T-helper 17 cell (primary cell): ENCODE measurements around the gene RPGRIP1L. TPM values are rescaled to one million over a fixed set of nuclear protein-coding genes. Genes with fewer than 3 reads are reported as not detected.

Experiments
- ATAC-seq: fragments of 150-1000 bp; cut with Tn5 transposase; 2 replicates; pipeline ENCODE4 v1.10.0; 2021; ENCODE audit warnings: mild to moderate bottlenecking, moderate library complexity
- DNase-seq, 3 donors: peaks; one replicate each; pipeline versions ENCODE4 v3.0.0 to v3.0.0-alpha.2; 2020 to 2021
- H3K9me3 ChIP-seq: one replicate; pipeline ENCODE4 v1.7.0; 2013; ENCODE audit warnings: low read length, mild to moderate bottlenecking; ENCODE audit not compliant: control insufficient read depth, poor library complexity, severe bottlenecking
- H3K27ac Mint-ChIP-seq: one replicate; pipeline ENCODE4 v1.8.0; 2022; ENCODE audit warnings: mild to moderate bottlenecking, moderate library complexity, mixed read lengths
- H3K27me3 Mint-ChIP-seq: one replicate; pipeline ENCODE4 v1.8.0; 2022; ENCODE audit warnings: mixed read lengths
- H3K36me3 Mint-ChIP-seq: one replicate; pipeline ENCODE4 v1.8.0; 2022; ENCODE audit warnings: low read depth, mixed read lengths
- H3K4me1 Mint-ChIP-seq: one replicate; pipeline ENCODE4 v1.8.0; 2022; ENCODE audit warnings: mild to moderate bottlenecking, mixed read lengths
- H3K4me3 Mint-ChIP-seq: one replicate; pipeline ENCODE4 v1.8.0; 2022; ENCODE audit warnings: mild to moderate bottlenecking, moderate library complexity, mixed read lengths
- total RNA-seq, 4 donors: library from RNA in 2 of 4; stranded (reverse) in 2 of 4; gene quantifications; one replicate each; pipeline ENCODE4 v1.2.3 and lab custom pipeline; 2022 to 2026

RPGRIP1L gene
- total RNA-seq, 2 donors from 2014 or later: 2.1 to 4.1 TPM

GRCh38 chr16:53601961-53602360 lies 101.7 kb downstream of the RPGRIP1L start:
- DNase-seq (no peak), ATAC-seq (no peak)
- H3K4me3 Mint-ChIP-seq: no peak overlapping the region
- H3K4me1 Mint-ChIP-seq: no peaks in the 10 kb centered on the region
- H3K9me3 ChIP-seq: no peaks in the 10 kb centered on the region
- no peaks in the 10 kb centered on the region for H3K27me3 Mint-ChIP-seq
- no peaks in the 10 kb centered on the region for H3K36me3 Mint-ChIP-seq
- H3K27ac Mint-ChIP-seq: no peak overlapping the region

GRCh38 chr16:53600616-53601015 lies 103.0 kb downstream of the RPGRIP1L start:
- no peak overlapping the region for H3K27ac Mint-ChIP-seq
- no peak for ATAC-seq
- H3K27me3 Mint-ChIP-seq: no peaks in the 10 kb centered on the region
- no peak for DNase-seq
- no peaks in the 10 kb centered on the region for H3K36me3 Mint-ChIP-seq
- H3K4me1 Mint-ChIP-seq: no peaks in the 10 kb centered on the region
- H3K9me3 ChIP-seq: no peaks in the 10 kb centered on the region
- H3K4me3 Mint-ChIP-seq: no peak overlapping the region

- Mint-ChIP-seq H3K4me3 (no peak overlapping the region), H3K4me1 (no peaks in the 10 kb centered on the region), H3K27ac (no peak overlapping the region), H3K36me3 (no peaks in the 10 kb centered on the region), H3K27me3 (no peaks in the 10 kb centered on the region)
- no peak for ATAC-seq
- no peaks in the 10 kb centered on the region for H3K9me3 ChIP-seq
- DNase-seq: no peak
These were observed 103.5 kb downstream of the RPGRIP1L start for GRCh38 chr16:53600126-53600525.

GRCh38 chr16:53599548-53599947 lies 104.1 kb downstream of the RPGRIP1L start:
- no peak for DNase-seq
- no peaks in the 10 kb centered on the region for H3K9me3 ChIP-seq
- Mint-ChIP-seq H3K36me3 (no peaks in the 10 kb centered on the region), H3K4me1 (no peaks in the 10 kb centered on the region), H3K4me3 (no peak overlapping the region), H3K27me3 (no peaks in the 10 kb centered on the region), H3K27ac (no peak overlapping the region)
- no peak for ATAC-seq

- H3K27ac Mint-ChIP-seq: no peak overlapping the region
- ATAC-seq (no peak), DNase-seq (no peak)
- no peaks in the 10 kb centered on the region for H3K27me3 Mint-ChIP-seq
- no peaks in the 10 kb centered on the region for H3K36me3 Mint-ChIP-seq
- no peaks in the 10 kb centered on the region for H3K4me1 Mint-ChIP-seq
- H3K4me3 Mint-ChIP-seq: no peak overlapping the region
- no peaks in the 10 kb centered on the region for H3K9me3 ChIP-seq
These were observed 105.0 kb downstream of the RPGRIP1L start for GRCh38 chr16:53598511-53599275.

- no peak overlapping the region for H3K27ac Mint-ChIP-seq
- no peaks in the 10 kb centered on the region for H3K9me3 ChIP-seq
- ATAC-seq: no peak
- DNase-seq: no peak
- H3K27me3 Mint-ChIP-seq: no peaks in the 10 kb centered on the region
- H3K4me3 Mint-ChIP-seq: no peak overlapping the region
- H3K36me3 Mint-ChIP-seq: no peaks in the 10 kb centered on the region
- H3K4me1 Mint-ChIP-seq: no peaks in the 10 kb centered on the region
These were observed 105.9 kb downstream of the RPGRIP1L start for GRCh38 chr16:53597776-53598175.

- H3K27ac Mint-ChIP-seq: peak overlapping the region; percentile 6
- H3K4me3 Mint-ChIP-seq: no peak overlapping the region
- no peak for ATAC-seq
- no peak for DNase-seq
- peaks cover under 1% of the 10 kb centered on the region for H3K36me3 Mint-ChIP-seq
- H3K4me1 Mint-ChIP-seq: no peaks in the 10 kb centered on the region
- H3K9me3 ChIP-seq: no peaks in the 10 kb centered on the region
- H3K27me3 Mint-ChIP-seq: no peaks in the 10 kb centered on the region
These were observed 115.5 kb downstream of the RPGRIP1L start for GRCh38 chr16:53588081-53588648.

GRCh38 chr16:53583401-53583800 lies 120.3 kb downstream of the RPGRIP1L start:
- ATAC-seq: no peak
- DNase-seq: no peak
- H3K9me3 ChIP-seq: no peaks in the 10 kb centered on the region
- Mint-ChIP-seq H3K4me3 (no peak overlapping the region), H3K4me1 (no peaks in the 10 kb centered on the region), H3K36me3 (peaks cover 4% of the 10 kb centered on the region), H3K27ac (no peak overlapping the region), H3K27me3 (peaks cover 7% of the 10 kb centered on the region)

GRCh38 chr16:53581784-53582183 lies 121.9 kb downstream of the RPGRIP1L start:
- Mint-ChIP-seq H3K4me1 (no peaks in the 10 kb centered on the region), H3K36me3 (peaks cover 4% of the 10 kb centered on the region), H3K27me3 (peaks cover 7% of the 10 kb centered on the region), H3K27ac (no peak overlapping the region), H3K4me3 (no peak overlapping the region)
- no peak for DNase-seq
- no peak for ATAC-seq
- no peaks in the 10 kb centered on the region for H3K9me3 ChIP-seq

- DNase-seq (no peak), ATAC-seq (no peak)
- Mint-ChIP-seq H3K36me3 (peaks cover 4% of the 10 kb centered on the region), H3K27me3 (peaks cover 7% of the 10 kb centered on the region), H3K4me3 (no peak overlapping the region), H3K4me1 (no peaks in the 10 kb centered on the region), H3K27ac (no peak overlapping the region)
- H3K9me3 ChIP-seq: no peaks in the 10 kb centered on the region
These were observed 123.4 kb downstream of the RPGRIP1L start for GRCh38 chr16:53580038-53580802.

GRCh38 chr16:53576904-53577303 lies 126.8 kb downstream of the RPGRIP1L start:
- DNase-seq: no peak
- H3K4me3 Mint-ChIP-seq: no peak overlapping the region
- peaks cover 7% of the 10 kb centered on the region for H3K27me3 Mint-ChIP-seq
- no peak for ATAC-seq
- no peaks in the 10 kb centered on the region for H3K9me3 ChIP-seq
- H3K4me1 Mint-ChIP-seq: no peaks in the 10 kb centered on the region
- peaks cover 2% of the 10 kb centered on the region for H3K36me3 Mint-ChIP-seq
- H3K27ac Mint-ChIP-seq: no peak overlapping the region

GRCh38 chr16:53576210-53576609 lies 127.4 kb downstream of the RPGRIP1L start:
- H3K27me3 Mint-ChIP-seq: peaks cover 7% of the 10 kb centered on the region
- ATAC-seq (no peak), DNase-seq (no peak)
- no peaks in the 10 kb centered on the region for H3K9me3 ChIP-seq
- H3K4me3 Mint-ChIP-seq: no peak overlapping the region
- no peak overlapping the region for H3K27ac Mint-ChIP-seq
- H3K36me3 Mint-ChIP-seq: peaks cover 2% of the 10 kb centered on the region
- H3K4me1 Mint-ChIP-seq: no peaks in the 10 kb centered on the region

GRCh38 chr16:53571763-53572162 lies 131.9 kb downstream of the RPGRIP1L start:
- H3K4me3 Mint-ChIP-seq: no peak overlapping the region
- ATAC-seq: no peak
- no peaks in the 10 kb centered on the region for H3K4me1 Mint-ChIP-seq
- peaks cover 4% of the 10 kb centered on the region for H3K9me3 ChIP-seq
- DNase-seq: no peak
- H3K27ac Mint-ChIP-seq: no peak overlapping the region
- peaks cover 8% of the 10 kb centered on the region for H3K27me3 Mint-ChIP-seq
- peaks cover 2% of the 10 kb centered on the region for H3K36me3 Mint-ChIP-seq
